Measurements from ENCODE around the gene SELENOV.
A peak's percentile ranks its signal among the peaks of the same experiment; 100 is the strongest.

The SELENOV gene

DNA sequence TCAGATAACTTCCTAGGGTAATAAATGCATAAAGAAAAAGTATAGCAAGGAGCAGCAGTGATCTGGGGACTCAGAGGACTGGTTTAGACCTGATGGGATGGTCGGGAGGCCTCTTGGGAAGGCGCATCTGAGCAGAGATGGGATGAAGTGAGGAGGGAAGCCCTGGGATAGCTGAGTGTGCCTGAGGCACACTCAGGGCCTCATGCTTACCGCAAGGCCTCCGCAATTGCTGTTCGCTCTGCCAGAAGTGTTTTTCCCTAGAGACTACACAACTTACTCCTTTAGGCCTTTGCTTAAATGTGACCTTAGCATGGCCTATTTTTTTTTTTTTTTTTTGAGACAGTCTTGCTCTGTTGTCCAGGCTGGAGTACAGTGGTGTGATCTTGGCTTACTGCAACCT lies 20.3 kb upstream of the SELENOV start:
- no peak for DNase-seq

DNA sequence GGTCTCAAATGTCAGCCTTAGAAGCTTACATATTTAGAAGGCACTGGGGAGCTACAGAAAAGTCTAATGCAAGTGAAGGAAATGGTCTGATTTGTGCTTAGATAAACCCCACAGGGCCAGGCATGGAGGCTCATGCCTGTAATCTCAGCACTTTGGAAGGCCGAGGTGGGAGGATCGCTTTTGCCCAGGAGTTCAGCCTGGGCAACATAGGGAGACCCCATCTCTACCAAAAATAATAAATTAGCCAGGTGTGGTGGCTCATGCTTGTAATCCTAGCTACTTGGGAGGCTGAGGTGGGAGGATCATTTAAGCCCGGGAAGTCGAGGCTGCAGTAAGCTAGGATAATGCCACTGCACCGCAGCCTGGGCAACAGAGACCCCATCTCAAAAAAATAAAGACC lies 18.9 kb upstream of the SELENOV start:
- DNase-seq, result no peak

DNA sequence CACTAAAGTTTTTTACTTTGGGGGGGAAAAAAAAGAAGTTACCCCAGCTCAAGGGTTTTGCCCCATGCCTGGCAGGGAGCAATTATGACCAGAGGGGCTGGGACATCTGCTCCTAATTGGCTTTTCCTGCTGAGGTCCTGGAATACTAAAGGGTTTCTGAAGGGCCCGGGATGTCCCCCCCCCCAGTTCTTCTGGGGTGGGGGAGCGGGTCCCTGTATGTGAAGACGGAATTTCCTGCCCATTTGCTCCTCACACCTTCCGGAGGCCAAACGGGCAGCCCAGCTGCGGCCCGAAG lies 17.3 kb upstream of the SELENOV start:
- DNase-seq, result no peak

DNA sequence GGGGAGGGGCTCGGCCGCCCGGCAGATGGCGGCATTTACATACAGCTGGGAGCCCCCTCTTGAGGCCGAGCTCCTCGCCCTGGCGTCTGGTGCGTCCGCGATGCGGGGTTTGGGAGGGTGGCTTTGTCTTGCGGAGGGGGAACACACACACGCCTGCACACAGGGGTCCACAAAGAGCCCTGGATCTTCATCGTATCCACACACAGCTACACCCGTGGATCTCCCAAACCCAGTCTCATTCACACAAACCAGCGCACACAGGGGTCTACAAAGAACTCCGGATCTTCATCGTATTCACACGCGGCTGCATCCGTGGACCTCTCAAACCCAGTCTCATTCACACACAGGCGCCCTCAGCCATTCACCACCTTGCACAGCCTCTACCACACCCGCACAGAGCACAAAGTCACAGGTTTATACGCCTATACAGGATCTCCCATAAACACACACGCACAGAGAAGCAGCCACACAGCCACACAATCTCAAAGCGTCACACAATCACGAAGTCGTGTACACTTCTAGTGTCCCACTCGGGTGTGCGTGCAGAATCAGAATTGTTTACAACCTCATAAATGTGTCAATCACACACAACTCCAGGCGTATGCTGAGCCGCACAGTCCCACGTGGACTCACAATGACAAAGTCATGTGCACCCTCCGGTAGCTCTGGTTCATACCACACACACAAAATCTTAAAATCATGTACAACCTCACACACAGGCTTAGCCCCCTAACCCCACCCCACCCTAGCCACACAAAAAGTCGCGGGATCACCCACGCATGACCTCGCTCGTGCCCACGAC lies 16.7 kb upstream of the SELENOV start:
- DNase-seq, result peak; percentile 83

DNA sequence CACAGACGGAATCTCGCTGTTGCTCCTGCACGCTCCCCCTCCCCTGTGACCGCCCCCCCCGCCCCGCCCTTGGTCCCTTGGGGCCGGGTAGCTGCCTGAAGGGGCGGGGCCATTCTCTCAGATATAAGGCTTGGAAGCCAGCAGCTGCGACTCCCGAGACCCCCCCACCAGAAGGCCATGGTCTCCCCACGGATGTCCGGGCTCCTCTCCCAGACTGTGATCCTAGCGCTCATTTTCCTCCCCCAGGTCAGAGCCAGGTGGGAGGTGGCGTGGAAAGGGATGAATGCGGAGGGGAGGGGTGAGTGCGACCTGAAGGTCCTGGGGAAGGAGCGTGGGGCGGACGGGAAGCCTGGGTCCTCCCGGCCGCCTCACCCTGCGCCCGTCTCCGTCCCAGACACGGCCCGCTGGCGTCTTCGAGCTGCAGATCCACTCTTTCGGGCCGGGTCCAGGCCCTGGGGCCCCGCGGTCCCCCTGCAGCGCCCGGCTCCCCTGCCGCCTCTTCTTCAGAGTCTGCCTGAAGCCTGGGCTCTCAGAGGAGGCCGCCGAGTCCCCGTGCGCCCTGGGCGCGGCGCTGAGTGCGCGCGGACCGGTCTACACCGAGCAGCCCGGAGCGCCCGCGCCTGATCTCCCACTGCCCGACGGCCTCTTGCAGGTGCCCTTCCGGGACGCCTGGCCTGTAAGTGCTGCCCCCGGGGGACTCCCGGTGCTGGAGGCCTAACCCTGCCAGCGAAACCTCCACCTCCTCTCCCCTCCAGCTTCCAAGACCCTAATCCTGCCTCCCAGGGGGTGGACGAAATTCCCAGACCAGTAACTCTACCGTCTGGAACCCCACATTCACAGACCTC lies 15.9 kb upstream of the SELENOV start, which contains the start of gene DLL3:
Gene DLL3 (plus strand): TSS at position 150 of the 845 bp plus-strand sequence. CDS start 28 bp downstream, at position 178.
- peak; percentile 68 for DNase-seq

DNA sequence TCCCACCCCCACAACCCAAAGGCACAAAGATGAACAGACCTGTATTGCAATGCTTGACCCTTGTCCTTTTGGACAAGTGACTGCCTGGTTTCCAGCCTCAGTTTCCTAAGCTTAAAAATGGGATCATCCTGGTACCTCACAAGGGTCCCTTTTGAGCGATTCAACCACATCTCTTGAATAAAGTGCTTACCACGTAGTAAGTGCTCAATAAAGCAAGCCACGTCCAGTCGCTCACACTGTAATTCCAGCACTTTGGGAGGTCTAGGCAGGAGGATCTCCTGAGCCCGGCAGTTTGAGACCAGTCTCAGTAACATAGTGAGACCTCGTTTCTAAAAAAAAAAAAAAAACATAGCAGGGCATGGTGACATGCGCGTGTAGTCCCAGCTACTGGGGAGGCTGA lies 15.0 kb upstream of the SELENOV start:
- no peak for DNase-seq

GRCh38 chr19:39500543-39500942 lies 14.4 kb upstream of the SELENOV start:
- no peak for DNase-seq

- no peak for DNase-seq
Measured at GRCh38 chr19:39501340-39501739, 13.6 kb upstream of the SELENOV start.

DNA sequence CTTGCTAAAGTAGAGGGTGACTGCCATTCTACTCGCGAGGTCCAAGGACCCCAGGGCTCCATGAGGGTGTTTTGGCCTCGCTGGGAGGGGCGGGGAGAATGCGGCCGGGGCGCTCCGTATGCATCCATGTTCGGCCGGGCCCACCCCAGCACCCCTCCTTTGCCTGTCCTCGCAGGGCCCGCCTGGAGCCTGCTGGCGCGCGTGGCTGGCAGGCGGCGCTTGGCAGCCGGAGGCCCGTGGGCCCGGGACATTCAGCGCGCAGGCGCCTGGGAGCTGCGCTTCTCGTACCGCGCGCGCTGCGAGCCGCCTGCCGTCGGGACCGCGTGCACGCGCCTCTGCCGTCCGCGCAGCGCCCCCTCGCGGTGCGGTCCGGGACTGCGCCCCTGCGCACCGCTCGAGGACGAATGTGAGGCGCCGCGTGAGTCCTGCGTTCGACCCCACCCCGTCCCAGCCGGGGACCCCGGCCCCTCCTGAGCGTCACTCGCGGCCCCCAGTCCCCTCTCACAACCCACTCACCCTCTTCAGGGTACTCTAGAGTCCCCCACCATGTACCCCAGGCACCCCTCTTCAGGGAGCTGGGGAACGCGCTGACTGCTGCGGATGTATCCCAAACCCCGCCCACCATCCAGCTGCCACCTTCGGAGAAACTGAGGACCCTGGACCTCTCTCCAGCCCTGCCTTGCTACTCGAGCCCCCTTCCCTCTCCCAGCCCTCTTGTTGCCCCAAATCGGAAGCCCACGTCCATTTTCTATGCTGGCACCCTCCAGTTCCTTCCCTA lies 12.1 kb upstream of the SELENOV start:
- peak; percentile 78 for DNase-seq

GRCh38 chr19:39506598-39506943 lies 8.4 kb upstream of the SELENOV start:
- no peak for DNase-seq

DNA sequence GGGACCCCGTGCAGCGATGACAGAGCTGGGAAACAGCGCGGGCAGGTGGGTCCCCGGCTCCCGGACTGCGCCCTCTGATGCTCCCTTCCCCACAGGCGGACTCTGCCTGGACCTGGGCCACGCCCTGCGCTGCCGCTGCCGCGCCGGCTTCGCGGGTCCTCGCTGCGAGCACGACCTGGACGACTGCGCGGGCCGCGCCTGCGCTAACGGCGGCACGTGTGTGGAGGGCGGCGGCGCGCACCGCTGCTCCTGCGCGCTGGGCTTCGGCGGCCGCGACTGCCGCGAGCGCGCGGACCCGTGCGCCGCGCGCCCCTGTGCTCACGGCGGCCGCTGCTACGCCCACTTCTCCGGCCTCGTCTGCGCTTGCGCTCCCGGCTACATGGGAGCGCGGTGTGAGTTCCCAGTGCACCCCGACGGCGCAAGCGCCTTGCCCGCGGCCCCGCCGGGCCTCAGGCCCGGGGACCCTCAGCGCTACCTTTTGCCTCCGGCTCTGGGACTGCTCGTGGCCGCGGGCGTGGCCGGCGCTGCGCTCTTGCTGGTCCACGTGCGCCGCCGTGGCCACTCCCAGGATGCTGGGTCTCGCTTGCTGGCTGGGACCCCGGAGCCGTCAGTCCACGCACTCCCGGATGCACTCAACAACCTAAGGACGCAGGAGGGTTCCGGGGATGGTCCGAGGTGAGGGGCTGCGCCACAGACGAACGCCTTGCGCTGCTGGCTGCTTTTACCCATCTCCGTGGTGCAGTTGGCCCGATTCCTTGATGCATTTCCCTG lies 7.8 kb upstream of the SELENOV start:
- DNase-seq, result peak; percentile 81

GRCh38 chr19:39507715-39508364 lies 7.1 kb upstream of the SELENOV start:
- no peak for DNase-seq

GRCh38 chr19:39508629-39509028 lies 6.3 kb upstream of the SELENOV start:
- no peak for DNase-seq

DNA sequence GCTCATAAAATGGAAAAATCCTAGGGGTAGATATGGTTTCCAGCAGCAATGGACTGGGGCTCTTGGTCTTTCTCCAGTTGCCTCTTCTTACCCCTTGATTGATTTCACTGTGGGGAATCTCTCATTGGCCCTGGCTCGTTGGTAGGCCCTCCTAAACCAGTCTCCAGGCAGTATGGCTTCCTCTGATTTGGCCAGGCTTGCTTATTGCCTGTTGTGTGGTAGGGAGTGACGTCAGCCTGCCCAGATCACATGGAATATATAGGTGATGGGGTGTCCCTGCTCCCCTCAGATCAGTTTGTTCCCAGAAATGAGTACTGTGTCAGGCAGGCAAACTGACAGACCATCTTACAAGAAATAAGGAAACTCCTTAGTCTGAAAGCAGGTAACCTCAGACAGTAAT lies 5.7 kb upstream of the SELENOV start:
- DNase-seq, result no peak

GRCh38 chr19:39512988-39513387 lies 2.0 kb upstream of the SELENOV start:
- DNase-seq, result no peak

- DNase-seq, result no peak
Measured at GRCh38 chr19:39515551-39516191, 732 bp downstream of the SELENOV start.

DNA sequence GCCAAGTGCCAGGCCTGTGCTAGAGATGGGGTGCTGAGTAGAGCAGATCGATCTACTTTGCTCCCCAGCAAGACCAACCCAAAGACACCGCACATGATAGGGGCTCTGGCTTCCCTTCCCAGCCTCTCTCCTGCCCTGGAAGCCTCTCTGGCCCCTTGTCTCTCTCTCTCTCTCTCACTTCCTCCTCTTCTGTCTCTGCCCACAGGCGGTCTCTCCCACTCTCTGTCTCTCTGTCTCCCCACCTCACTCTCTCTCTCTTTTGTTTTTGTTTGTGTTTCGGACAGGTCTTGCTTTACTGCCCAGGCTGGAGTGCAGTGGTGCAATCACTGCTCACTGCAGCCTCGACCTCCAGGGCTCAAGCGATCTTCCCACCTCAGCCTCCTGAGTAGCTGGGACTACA lies 1.3 kb downstream of the SELENOV start:
- DNase-seq, result no peak

GRCh38 chr19:39517432-39517831 lies 2.5 kb downstream of the SELENOV start:
- no peak for DNase-seq

- DNase-seq, result peak; percentile 73
Measured at GRCh38 chr19:39518458-39518857, 3.5 kb downstream of the SELENOV start.

DNA sequence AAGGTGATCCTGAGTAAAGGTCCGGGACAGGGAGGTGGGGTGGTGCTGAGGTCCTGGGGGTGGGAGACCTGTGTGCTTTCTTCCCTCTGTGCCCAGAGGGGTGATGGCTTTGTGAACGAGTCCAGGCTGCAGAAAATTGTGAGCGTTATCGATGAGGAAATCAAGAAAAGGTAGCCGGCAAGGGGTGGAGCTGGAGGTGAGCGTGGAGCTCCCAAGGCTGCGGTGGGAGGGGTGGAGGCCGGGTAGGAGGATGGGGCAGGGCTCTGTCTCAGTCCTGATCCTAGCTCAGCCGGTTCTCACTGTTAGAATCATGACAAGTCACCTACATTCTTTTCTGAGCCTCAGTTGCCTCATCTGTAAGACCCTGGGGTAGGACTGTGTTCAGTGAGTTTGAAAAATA lies 4.0 kb downstream of the SELENOV start:
- peak; percentile 80 for DNase-seq

All from islet precursor cell (in vitro differentiated cells).